ENCODE data around the gene ZNF561.
"Not testable (repeated sequence)": the region's sequence is repeated elsewhere in the genome, so short reads cannot be mapped to it uniquely, and the experiment has no call there.

ZNF561 gene

GRCh38 chr19:9621156-9622037 lies at the start of gene ZNF561:
Gene ZNF561 (minus strand): TSS chr19:9621232. CDS start chr19:9619456, 1,776 bp downstream.
- peak; percentile 66 for DNase-seq

DNA sequence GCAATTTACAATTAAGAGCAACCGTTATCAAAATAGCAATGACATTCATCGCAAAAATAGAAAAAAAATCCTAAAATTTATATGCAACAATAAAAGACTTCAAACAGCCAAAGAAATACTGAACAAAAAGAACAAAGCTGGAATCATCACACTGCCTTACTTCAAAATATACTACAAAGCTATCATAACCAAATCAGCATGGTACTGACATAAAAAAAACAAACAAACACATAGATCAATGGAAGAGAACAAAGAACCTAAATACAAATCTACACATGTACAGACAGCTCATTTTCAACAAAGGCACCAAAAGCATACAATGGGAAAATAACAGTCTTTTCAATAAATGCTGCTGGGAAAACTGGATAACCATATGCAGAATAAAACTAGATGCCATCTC lies 47.5 kb upstream of the ZNF561 start:
- DNase-seq = no peak

DNA sequence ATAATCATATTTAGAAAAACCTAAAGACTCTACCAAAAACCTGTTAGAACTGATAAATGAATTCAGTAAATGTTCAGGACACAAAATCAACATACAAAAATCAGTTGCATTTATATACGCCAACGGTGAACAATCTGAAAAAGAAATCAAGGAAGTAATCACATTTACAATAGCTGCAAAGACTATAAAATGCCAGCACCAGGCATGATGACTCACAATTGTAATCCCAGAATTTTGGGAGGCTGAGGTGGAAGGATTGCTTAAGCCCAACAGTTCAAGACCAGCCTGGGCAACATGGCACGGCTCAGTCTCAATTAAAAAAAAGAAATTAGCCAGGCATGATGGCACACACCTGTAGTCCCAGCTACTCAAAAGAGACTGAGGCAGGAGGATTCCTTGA lies 46.9 kb upstream of the ZNF561 start:
- DNase-seq = no peak

- DNase-seq = no peak
Observed at GRCh38 chr19:9658769-9659168, 37.7 kb upstream of the ZNF561 start.

- DNase-seq = not testable (repeated sequence)
Observed at GRCh38 chr19:9653066-9653555, 32.1 kb upstream of the ZNF561 start.

DNA sequence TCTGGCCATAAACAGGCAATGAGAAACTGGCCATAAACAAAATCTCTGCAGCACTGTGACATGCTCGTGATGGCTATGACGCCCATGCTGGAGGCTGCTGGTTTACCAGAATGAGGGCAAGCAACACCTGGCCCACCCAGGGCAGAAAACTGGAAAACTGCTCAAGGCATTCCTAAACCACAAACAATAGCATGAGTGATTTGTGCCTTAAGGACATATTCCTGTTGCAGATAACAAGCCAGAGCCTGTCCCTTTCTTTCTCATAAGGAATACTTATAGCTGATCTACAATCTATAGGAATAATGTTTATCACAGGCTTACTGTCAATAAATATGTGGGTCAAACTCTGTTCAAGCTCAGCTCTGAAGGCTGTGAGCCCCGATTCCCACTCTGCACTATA lies 30.4 kb upstream of the ZNF561 start:
- not testable (repeated sequence) for DNase-seq

GRCh38 chr19:9650345-9650744 lies 29.3 kb upstream of the ZNF561 start:
- DNase-seq = no peak

- DNase-seq = no peak
Observed at GRCh38 chr19:9645472-9645871, 24.4 kb upstream of the ZNF561 start.

DNA sequence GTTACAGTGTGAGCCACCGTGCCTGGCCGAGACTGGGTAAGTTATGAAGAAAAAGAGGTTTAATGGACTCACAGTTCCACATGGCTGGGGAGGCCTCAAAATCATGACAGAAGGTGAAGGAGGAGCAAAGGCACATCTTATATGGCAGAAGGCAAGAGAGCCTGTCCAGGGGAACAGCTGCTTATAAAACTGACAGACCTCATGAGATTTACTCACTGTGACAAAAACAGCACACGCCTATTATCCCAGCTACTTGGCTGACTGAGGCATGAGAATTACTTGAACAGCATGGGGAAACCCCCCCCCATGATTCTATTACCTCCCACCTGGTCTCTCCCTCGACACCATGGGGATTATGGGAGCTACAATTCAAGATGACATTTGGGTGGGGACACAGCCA lies 23.4 kb upstream of the ZNF561 start:
- no peak for DNase-seq

DNA sequence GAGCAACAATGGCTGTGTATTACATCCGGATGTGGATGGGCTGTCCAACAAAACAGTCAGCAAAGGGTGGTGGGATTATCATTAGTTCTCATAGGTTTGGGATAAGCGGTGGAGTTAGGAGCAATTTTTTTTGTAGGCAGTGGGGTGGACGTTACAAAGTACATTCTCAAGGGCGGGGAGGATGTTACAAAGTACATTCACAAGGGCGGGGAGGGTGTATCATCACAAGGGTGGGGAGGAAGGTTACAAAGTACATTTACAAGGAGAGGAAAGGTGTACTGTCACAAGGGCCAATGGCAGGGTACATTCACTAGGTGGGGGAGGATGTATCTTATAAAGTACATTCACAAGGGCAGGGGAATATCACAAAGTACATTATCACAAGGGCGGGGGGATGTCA lies 20.8 kb upstream of the ZNF561 start:
- no peak for DNase-seq

DNA sequence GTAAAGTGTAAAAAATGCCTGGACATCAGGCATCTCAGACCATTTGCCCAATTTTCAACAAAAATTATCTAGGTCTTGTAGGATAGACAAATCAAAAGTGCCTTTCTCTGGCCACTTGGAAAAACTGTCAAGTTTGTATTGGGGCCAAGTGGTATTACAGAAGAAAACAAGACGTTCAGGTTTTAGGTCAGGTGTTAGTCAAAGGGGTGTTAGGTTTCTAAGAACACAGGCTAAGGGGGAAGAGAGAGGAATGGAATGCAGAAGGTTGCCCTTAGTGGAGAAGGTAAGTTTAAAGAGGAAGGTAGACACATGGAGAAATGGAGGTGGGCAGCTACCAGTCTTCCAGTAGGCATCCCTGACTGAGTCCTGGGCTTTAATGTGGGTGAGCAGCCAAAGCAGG lies 19.9 kb upstream of the ZNF561 start:
- DNase-seq = no peak

GRCh38 chr19:9636018-9636417 lies 15.0 kb upstream of the ZNF561 start:
- DNase-seq = no peak

DNA sequence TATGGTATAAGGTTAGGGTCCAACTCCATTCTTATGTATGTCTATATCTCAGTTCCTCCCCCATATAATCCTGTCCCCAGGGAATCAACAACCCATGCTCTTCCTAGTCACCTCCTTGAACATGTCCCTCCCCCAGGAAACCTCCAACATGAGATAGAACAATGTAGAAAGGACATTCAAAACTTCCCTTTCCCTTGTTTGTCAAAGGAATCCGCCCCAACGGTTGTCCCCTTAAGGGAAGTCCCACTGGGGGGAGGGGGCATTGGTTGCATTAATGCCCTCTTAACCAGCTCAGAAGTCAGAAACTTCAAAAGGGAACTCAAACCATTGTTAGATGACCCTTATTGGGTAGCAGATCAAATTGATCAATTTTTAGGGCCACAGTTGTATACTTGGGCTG lies 6.8 kb upstream of the ZNF561 start:
- no peak for DNase-seq

- no peak for DNase-seq
Observed at GRCh38 chr19:9622531-9622930, 1.5 kb upstream of the ZNF561 start.

DNA sequence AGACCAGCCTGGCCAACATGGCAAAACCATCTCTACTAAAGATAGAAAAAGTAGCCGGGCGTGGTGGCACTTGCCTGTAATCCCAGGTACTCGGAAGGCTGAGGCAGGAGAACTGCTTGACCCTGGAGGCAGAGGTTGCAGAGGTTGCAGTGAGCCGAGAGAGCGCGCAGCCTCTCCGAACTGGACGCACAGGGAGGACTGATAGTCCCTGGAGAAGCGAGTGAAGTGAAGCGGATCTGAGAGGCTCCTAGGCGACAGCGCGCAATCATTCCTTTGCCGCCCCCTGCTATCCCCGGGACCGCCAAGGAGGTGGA lies 233 bp downstream of the ZNF561 start:
- DNase-seq = no peak

DNA sequence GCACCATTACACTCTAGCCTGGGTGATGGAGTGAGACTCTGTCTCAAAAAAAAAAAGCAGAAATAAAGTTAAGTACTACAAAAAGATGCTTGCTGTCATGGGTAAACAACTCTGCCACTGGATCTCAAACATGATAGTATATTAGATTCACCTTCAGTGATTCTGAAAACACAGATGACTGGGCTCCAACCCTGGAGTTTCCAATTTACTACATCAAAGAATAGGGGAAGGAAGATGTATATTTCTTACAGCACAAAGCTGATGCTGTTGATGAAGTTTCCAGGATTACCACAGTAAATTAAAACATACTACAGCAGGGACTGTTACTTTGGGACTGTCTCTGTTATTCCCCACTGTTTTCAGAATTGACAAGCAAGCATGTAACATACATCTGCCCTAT lies 5.2 kb downstream of the ZNF561 start:
- no peak for DNase-seq

- no peak for DNase-seq
Observed at GRCh38 chr19:9610484-9611113, 10.4 kb downstream of the ZNF561 start.

- DNase-seq = no peak
Observed at GRCh38 chr19:9608912-9609311, 12.1 kb downstream of the ZNF561 start.

DNA sequence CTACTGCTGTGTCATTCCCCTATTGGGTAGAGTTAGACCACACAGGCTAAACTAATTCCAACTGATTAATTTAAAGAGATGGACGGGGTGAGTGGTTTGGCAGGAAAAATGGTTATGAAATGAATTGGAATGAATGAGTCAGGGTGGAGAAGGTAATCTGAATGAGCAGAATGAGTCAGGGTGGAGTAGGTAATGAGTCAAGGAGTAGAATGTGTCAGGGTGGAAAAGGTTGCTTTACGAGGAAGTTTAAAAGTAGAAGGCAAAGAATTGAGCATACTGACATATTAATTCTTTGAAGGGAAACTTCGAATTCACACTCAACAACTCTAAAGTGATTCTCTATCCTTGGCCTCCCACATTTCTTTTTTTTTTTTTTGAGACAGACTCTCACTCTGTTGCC lies 24.0 kb downstream of the ZNF561 start:
- no peak for DNase-seq

DNA sequence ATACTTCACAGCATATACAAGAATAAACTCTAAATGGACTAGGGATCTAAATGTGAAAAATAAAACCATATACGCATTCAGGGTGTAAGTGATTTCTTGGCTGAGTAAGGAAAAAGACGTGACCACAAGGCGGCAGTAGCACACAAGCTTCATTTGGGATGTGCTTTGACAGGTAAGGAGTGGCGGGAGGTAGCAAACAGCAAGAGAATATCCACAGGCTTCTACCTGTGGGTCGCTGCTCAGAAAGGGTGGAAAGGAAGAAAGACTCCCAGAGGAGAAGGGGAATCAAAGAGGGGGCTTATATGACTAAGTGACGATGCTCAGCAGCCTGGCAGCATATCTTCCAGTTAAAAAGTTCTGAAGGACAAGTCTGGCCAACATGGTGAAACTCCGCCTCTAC lies 34.3 kb downstream of the ZNF561 start:
- DNase-seq = peak; percentile 20

- DNase-seq = peak; percentile 75
Observed at GRCh38 chr19:9584073-9584833, 36.8 kb downstream of the ZNF561 start, which contains the start of gene ZNF121. Gene ZNF121 (minus strand): TSS chr19:9584504. CDS start chr19:9568097, 16,407 bp downstream.

- not testable (repeated sequence) for DNase-seq
Observed at GRCh38 chr19:9582081-9582725, 38.8 kb downstream of the ZNF561 start.

DNA sequence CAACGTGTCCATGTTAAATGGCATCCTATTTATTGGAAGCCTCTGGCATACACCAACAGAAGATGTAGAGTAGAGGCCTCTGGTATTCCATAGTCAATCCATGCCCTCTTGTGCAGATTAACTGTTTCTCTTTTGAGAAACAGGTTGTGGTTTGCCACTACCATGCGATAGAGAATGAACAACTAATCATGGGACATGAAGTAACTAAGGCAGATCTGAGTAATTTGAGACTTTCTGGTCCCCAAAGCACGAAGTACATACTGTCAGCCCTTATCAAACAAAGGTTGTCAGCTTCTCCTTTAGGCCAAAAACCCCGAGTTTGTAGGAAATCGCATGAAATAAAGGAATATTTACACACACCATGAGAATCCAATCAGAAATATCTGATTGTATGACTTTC lies 40.3 kb downstream of the ZNF561 start:
- no peak for DNase-seq
